Muscle layer of duodenum (tissue), 2 donors: ENCODE results near the gene COLEC12.

ENCODE experiments used
- H3K27ac ChIP-seq: one replicate; pipeline ENCODE4 v1.7.0; 2013; ENCODE audit warnings: mild to moderate bottlenecking, low read length
- H3K27me3 ChIP-seq: one replicate; pipeline ENCODE4 v1.7.0; 2013; ENCODE audit warnings: low read depth, mild to moderate bottlenecking, control low read depth, low read length
- H3K36me3 ChIP-seq, 2 donors: one replicate each; pipeline ENCODE4 v1.7.0; 2013; ENCODE audit warnings: low read length in 2 of 2, control low read depth in 1 of 2, mild to moderate bottlenecking in 1 of 2; ENCODE audit not compliant: insufficient read depth in 2 of 2, control insufficient read depth in 1 of 2
- H3K4me1 ChIP-seq, 2 donors: one replicate each; pipeline ENCODE4 v1.7.0; 2013; ENCODE audit warnings: low read length in 2 of 2, mild to moderate bottlenecking in 2 of 2, control low read depth in 1 of 2, moderate library complexity in 1 of 2; ENCODE audit not compliant: insufficient read depth in 2 of 2, control insufficient read depth in 1 of 2
- H3K4me3 ChIP-seq, 2 donors: one replicate each; pipeline ENCODE4 v1.7.0; 2013; ENCODE audit warnings: low read length in 2 of 2, low read depth in 1 of 2, mild to moderate bottlenecking in 1 of 2
- H3K9me3 ChIP-seq, 2 donors: one replicate each; pipeline ENCODE4 v1.7.0; 2013; ENCODE audit warnings: low read length in 2 of 2, control low read depth in 1 of 2, mild to moderate bottlenecking in 1 of 2; ENCODE audit not compliant: control insufficient read depth in 1 of 2
- donor health status: healthy.

The COLEC12 gene

DNA sequence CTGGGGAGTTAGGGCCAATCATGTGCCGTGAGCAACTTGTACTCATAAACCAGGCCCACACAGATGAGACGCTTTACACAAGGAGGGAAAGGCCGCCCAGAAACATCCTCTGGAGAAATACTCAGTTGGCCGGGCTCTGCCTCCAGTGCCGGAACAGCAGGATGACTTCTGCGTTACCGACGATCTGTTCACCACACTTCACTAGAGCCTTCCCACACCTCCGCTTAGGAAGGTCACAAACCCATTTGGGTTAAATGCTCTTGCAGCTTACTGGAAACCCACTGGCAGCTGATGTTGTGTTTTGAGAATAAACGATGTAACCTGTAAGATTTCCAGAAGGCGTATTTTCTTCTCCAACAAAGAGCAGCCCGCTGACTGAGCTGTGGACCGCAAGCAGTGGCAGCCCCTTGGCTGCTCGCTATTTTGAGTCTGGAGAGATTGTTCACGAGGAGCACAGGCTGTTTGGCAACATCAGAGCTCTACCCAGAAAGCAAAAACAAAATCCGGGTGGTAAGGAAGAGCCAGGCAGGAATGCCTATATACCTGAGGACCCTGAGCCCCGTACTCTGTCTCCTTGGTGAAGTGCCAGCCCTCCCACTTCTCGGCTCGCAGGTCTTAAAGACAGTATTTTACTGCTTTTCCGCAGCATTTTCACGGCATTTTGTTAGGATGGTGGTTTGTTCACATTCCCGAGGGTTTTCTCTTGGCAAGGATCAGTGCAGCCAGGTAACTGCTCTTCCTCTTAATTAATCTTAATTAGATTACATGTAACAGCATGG, 44.0 kb downstream of the COLEC12 start:
- Histone ChIP-seq H3K4me1 (peaks cover 11 to 18% of the 10 kb centered on the region in 2 donors), H3K27ac (peak overlapping the region; percentile 34), H3K9me3 (peaks cover 0 to 8% of the 10 kb centered on the region in 2 donors), H3K4me3 (peak overlapping the region; percentile 30 to 31), H3K27me3 (no peaks in the 10 kb centered on the region), H3K36me3 (no peaks in the 10 kb centered on the region)

DNA sequence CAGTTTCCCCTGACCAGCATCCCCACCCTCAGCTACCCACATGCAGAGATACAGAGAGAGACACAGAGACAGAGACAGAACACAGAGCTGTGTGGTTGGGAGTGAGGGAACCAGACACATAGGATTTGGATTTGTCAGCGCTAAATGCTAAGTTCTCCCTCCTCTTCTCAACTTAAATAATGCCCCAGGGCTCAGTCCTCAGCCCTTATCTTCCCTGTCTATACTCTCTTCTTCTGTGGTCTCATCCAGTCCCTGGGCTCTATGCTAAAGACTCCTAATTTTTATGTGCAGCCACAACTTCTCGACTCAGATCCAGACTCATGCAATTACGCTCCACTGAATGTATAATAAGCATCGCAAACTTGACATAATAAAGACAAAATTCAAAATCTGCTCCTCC, 47.1 kb downstream of the COLEC12 start:
- peaks cover 11 to 18% of the 10 kb centered on the region in 2 donors for H3K4me1 ChIP-seq
- no peaks in the 10 kb centered on the region for H3K27me3 ChIP-seq
- H3K27ac ChIP-seq = no peak overlapping the region
- H3K9me3 ChIP-seq = peaks cover 0 to 17% of the 10 kb centered on the region in 2 donors
- H3K36me3 ChIP-seq = no peaks in the 10 kb centered on the region
- H3K4me3 ChIP-seq = no peak overlapping the region

DNA sequence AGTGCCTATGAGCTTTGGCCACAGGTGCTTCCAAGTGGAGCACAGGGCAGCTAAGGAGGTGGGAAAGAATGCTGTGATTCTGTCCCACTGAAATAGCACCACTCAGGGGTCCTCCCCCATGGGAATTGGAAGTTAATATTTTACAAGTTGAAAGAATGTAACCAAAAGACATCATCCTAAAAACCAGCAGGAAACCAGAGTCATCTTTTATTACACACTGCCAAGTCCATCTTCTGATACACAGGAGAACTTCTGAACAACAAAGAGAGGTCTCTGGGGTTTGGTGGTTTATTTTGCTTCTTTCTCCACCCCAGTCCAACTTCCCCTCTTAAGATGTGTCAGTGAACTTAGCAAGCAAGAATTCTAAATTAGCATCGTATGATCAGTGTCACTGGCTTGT, 47.7 kb downstream of the COLEC12 start:
- Histone ChIP-seq H3K9me3 (peaks cover 0 to 17% of the 10 kb centered on the region in 2 donors), H3K4me1 (peaks cover 11 to 14% of the 10 kb centered on the region in 2 donors), H3K27me3 (no peaks in the 10 kb centered on the region), H3K27ac (no peak overlapping the region), H3K36me3 (no peaks in the 10 kb centered on the region), H3K4me3 (no peak overlapping the region)

DNA sequence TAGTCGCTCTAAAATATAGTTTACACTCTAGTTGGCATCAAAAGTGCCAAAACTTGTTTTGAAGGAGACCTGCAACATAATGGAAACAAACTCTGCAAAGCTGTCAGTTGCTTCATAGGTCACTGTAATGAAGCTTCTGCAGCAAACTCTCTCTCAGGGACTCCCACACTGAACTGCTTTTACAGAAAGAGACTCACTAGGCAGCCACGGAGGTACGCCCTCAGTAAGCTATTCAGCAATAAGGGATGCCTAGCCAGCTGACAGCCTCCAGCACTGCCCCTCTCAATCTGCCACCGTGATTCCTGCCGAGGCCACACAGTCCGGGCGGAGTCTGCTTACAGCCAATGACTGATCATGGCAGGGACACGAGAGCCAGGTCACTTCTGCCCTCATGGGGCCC, 51.1 kb downstream of the COLEC12 start:
- Histone ChIP-seq H3K36me3 (no peaks in the 10 kb centered on the region), H3K4me3 (no peak overlapping the region), H3K4me1 (no peaks in the 10 kb centered on the region), H3K9me3 (peaks cover 0 to 17% of the 10 kb centered on the region in 2 donors), H3K27me3 (no peaks in the 10 kb centered on the region), H3K27ac (no peak overlapping the region)

DNA sequence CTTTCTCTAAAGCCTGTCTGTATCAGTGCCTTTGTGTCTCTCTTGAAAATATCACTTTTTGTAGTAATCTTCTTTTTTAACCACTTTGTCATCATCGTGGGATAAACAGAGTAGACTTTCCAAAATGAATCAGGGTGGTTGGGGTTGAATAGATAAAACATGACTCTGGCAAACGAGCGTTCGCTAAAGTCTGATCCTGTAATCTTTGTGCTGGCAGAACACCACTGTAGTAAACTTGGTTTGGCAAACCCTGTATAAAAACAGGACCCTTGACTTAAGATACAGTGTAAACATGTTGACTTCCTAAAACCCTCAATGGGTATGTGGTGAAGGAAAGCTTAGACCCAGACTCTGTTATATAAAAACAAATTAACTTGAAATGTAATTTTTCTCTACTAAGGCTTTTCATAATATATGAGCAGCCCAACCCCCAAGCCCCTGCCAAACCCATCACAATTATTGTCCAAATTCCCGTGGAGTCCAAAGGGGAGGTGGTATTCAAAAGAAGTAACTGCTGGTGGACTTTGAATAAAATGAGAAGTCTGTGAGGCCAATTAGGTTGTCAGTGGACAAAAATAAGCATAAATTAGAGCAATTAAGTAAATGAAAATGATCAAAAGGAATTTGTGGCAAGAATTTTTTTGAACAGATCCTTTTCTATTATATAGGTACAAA, 52.2 kb downstream of the COLEC12 start:
- no peaks in the 10 kb centered on the region for H3K36me3 ChIP-seq
- H3K27me3 ChIP-seq = no peaks in the 10 kb centered on the region
- H3K4me1 ChIP-seq = no peaks in the 10 kb centered on the region
- peaks cover 0 to 17% of the 10 kb centered on the region in 2 donors for H3K9me3 ChIP-seq
- no peak overlapping the region for H3K4me3 ChIP-seq
- no peak overlapping the region for H3K27ac ChIP-seq

DNA sequence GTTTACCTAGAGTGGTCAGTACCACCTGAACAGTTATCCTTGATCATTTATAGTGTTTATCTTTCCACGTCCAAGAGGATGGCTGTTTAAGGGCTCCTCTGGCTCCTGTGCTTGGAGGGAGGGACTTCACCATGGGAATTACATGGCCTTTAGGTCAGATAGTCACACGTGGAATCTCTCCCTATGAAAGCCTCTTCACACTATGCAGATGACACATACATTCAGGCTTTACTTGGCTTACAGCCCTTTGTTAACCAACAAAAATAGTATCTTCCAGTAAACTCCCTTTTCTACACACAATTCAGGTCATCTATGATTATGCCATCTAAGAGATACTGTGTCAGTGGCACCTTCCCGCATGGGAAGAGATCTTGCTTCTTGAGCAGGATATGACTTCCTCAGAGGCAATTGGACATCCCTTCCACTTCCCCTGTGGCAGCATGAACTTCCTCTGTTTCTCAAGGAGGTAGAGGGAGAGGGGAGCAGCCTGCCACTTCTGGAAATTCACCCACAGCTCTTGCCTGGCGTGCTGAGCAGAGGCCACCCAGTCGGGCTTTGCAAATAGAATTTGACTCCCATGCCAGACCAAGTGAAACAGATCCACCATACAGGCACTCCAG, 53.5 kb downstream of the COLEC12 start:
- no peak overlapping the region for H3K4me3 ChIP-seq
- H3K27ac ChIP-seq = no peak overlapping the region
- no peaks in the 10 kb centered on the region for H3K27me3 ChIP-seq
- no peaks in the 10 kb centered on the region for H3K36me3 ChIP-seq
- H3K4me1 ChIP-seq = no peaks in the 10 kb centered on the region
- H3K9me3 ChIP-seq = peaks cover 0 to 12% of the 10 kb centered on the region in 2 donors

DNA sequence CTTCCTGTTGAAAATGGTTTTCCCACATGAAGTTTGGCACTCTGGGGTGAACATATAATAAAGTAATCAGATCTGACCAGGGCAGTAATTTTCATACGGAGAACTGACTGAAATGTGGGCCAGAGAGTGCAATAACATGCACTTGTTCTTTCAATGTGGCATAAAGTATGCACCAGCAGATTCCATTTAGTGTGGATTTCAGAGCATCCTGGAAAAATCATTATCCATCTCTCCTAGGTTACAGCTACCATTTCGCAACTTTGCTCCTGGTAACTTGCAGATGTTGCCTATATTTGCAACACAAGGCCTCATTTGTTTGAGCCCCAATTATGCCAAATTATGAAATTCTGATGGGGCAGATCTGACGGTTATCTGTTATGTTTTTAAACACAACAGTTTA, 55.4 kb downstream of the COLEC12 start:
- Histone ChIP-seq H3K4me3 (no peak overlapping the region), H3K4me1 (no peaks in the 10 kb centered on the region), H3K27me3 (no peaks in the 10 kb centered on the region), H3K36me3 (no peaks in the 10 kb centered on the region), H3K9me3 (no peaks in the 10 kb centered on the region), H3K27ac (no peak overlapping the region)

DNA sequence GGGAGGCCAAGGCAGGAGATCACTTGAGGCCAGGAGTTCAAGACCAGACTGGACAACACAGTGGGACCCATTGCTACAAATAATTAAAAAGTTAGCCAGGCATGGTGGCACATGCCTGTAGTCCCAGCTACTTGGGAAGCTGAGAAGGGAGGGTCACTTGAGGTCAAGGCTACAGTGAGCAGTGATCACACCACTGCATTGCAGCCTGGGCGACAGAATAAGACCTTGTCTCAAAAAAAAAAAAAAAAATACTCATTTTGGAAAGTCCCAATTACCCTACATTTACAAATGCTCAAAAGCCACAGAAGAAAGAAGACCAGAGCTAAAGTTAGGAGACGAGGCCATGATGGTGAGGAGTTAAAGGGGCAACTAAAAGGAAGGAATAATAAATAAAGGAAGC, 61.9 kb downstream of the COLEC12 start:
- peaks cover 0 to 19% of the 10 kb centered on the region in 2 donors for H3K4me1 ChIP-seq
- H3K27ac ChIP-seq = no peak overlapping the region
- H3K9me3 ChIP-seq = no peaks in the 10 kb centered on the region
- no peaks in the 10 kb centered on the region for H3K36me3 ChIP-seq
- H3K27me3 ChIP-seq = no peaks in the 10 kb centered on the region
- H3K4me3 ChIP-seq = no peak overlapping the region

DNA sequence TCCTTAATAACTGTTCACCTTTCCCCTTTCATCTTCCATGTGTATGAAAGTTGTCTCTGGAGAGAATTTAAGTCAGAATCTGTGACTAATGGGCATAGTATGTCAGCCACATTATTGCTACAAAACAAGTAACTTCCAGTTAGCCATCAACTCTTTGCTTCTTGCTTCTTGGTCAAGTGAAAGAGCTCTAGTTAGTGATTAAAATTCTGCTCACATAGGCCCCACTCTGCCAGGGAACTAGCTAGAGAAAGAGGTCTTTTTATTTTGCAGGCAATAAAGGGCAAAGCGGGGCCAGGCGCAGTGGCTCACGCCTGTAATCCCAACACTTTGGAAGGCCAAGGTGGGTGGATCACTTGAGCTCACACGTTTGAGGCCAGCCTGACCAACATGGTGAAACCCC, 64.6 kb downstream of the COLEC12 start:
- H3K27ac ChIP-seq = no peak overlapping the region
- H3K4me1 ChIP-seq = peaks cover 0 to 20% of the 10 kb centered on the region in 2 donors
- no peak overlapping the region for H3K4me3 ChIP-seq
- H3K27me3 ChIP-seq = no peaks in the 10 kb centered on the region
- H3K36me3 ChIP-seq = no peaks in the 10 kb centered on the region
- no peaks in the 10 kb centered on the region for H3K9me3 ChIP-seq

DNA sequence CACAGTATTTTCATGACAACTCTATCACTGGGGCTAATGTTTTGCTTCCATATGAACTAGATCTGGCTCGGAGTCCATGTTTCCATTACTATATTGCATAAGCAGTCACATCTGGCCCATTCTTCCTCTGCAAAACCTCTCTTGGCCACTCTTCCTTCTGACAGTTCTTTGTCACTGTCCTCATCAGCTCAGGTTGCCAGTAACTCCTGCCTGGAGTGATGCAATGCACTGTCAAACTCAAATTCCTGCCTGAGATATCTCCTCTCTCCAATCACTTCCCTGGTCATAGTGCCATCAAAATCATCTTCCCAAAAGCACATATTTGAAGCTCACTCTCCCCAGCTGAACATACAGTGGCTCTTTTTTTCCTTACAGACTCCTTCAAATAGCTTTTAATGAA, 66.1 kb downstream of the COLEC12 start:
- Histone ChIP-seq H3K4me3 (no peak overlapping the region), H3K27ac (no peak overlapping the region), H3K9me3 (no peaks in the 10 kb centered on the region), H3K27me3 (no peaks in the 10 kb centered on the region), H3K4me1 (peaks cover 0 to 20% of the 10 kb centered on the region in 2 donors), H3K36me3 (no peaks in the 10 kb centered on the region)

DNA sequence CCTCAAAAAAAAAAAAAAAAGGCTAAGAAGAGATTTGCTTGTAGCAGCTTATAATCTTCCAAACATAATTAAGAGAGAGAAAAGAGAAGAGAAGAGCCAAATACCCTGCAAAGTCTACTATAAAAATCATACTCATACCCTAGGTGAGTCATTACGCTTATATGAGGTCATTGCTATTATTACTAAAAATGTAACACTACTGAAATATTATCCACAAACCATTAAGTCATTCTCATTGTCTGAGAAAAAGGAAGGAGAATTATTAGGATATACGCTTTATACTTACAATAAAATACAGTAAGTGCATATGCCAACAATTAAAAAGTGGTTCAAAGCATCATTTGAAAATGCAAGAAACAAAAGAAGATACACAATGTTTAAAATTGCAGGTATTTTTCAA, 66.5 kb downstream of the COLEC12 start:
- H3K27ac ChIP-seq = no peak overlapping the region
- no peaks in the 10 kb centered on the region for H3K27me3 ChIP-seq
- peaks cover 0 to 17% of the 10 kb centered on the region in 2 donors for H3K4me1 ChIP-seq
- no peaks in the 10 kb centered on the region for H3K9me3 ChIP-seq
- no peak overlapping the region for H3K4me3 ChIP-seq
- H3K36me3 ChIP-seq = no peaks in the 10 kb centered on the region
